Measurements from ENCODE around the gene PDLIM1. TPM values are rescaled to one million over a fixed set of nuclear protein-coding genes. Genes with fewer than 3 reads are reported as not detected.

Gene PDLIM1
- total and polyA plus RNA-seq, 2 of the 13 experiments (the other 11 are each of a cell fraction or from before 2014, with no cell fraction given): 119 to 123 TPM

- TF ChIP-seq ZBTB39 (CRISPR knock-in tag; IDR thresholded peaks at IDR 0.05) (no peak), ZBTB40 (IDR thresholded peaks at IDR 0.05) (no peak), ZBTB40 (CRISPR knock-in tag; IDR thresholded peaks at IDR 0.05) (no peak), KAT2B (IDR thresholded peaks at IDR 0.05; ENCODE audit: borderline replicate concordance, low read depth, low read length) (no peak)
Measured at GRCh38 chr10:95235676-95236067, 55.1 kb downstream of the PDLIM1 start (continued).
